Stimulated activated CD4-positive, alpha-beta T cell treated with anti-CD3 and anti-CD28 coated beads, Interleukin-1b, Interleukin-23, amount 100 ng/mL, for 24 hours (primary cell): ENCODE results near the gene TMEM184B.

Experiments
- DNase-seq, 4 experiments: peaks; one replicate each; pipeline ENCODE4 v3.0.0-alpha.2; 2020; ENCODE audit warnings: low read depth in 4 of 4, low spot score in 1 of 4

The TMEM184B gene

GRCh38 chr22:38207898-38208432 lies 64.8 kb downstream of the TMEM184B start:
- no peak for DNase-seq

DNA sequence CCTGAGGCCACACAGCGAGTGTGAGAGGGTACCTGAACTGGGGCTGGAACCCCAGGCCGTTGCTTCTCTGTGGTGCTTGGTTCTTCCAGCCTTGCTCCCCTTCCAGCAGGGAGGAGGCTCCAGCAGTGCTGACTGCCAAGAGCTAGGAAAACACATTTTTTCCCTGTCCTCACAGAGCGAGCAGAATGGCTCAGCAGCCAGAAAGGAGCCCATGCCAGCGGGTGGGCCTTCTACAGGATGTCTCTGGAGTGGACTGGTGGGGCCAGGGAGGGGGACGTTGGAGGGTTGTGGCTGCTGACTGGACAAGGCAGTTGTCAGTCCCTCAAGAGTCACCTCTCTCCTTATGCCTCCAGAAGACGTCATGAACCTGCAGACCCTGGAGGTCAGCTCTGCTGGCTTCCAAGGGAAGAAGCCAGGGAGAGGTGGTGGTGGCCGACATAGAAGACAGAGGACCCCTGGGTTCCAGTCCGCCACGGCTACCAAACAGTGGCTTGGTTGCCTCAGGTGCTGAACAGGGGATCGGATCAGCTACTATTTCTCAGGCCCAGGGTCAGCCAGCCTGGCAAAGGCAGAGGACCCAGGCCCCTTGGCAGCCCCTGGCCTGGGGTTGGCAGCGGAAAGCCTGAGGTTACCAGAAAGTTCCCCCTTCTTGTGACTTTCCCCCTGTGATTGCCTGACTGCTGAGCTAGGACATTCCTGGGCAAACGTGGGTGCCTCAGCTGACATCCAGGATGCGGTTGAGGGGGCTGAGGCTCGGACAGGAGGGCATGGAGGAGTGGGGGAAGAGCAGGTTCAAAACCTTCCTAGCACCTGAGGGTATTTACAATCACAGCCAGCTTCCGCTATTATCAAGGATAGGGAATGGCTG lies 67.3 kb downstream of the TMEM184B start:
- DNase-seq = no peak

DNA sequence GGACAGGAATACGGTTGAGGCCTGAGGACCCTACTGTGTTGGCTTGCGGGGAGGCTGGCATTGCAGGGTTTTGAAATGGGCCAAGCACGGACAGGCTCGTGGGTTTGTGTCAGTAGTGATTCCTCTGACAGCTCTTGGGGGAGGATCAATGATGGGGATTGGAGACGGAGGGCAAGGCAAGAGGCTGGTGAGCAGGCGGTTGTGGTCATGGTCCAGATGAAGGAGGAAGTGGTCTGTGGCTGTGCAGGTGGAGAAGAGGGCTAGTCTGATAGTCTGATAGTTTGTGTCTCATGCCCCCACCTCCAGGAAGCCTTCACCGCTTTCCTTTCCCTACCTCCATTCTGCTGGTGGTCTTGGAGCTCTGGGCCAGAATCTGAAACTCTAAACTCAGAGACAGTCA lies 68.0 kb downstream of the TMEM184B start:
- DNase-seq = no peak

GRCh38 chr22:38203855-38204514 lies 68.8 kb downstream of the TMEM184B start:
- no peak for DNase-seq

- no peak for DNase-seq
Measured at GRCh38 chr22:38203090-38203810, 69.6 kb downstream of the TMEM184B start.

GRCh38 chr22:38202437-38203089 lies 70.2 kb downstream of the TMEM184B start:
- DNase-seq = peak in 1 of 4 experiments; percentile 45

DNA sequence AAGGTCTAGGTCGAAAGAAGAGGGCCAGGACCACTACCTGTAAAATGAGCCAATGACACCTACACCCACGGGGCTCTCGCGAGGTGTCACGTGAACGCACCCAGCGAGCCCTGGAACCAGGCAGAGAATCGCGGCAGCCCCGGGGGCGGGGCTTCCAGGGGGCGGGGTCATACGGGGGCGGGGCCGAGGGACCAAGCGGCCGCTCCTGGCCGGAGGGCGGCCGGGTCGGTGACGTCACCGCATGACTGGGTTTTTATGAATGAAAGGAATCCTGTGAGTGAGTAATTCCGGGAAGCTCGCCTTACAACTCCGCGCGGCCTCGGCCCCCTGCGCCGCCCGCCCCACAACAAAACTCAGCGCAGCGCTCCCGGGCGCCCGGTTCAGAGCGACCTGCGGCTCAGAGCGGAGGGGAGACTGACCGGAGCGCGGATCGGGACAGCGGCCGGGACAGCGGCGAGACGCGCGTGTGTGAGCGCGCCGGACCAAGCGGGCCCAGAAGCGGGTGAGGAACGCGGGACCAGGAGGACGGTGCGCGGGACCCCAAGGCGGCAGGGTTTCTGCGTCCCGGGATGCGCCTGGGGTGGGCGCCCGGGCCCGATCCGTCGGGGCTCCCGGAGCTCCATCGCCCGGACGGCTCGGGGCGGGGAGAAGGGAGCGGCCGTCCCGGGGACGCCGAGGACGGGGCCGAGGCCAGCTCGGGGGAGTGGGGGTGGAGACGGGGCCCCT lies 70.9 kb downstream of the TMEM184B start, which contains the start of gene MAFF:
TSS of gene MAFF (plus strand) at position 284 of the 726 bp plus-strand sequence. CDS start 11,860 bp downstream, outside the sequence.
- peak; percentile 49 to 93 (median 74) for DNase-seq

GRCh38 chr22:38201371-38201710 lies 71.5 kb downstream of the TMEM184B start:
- DNase-seq = no peak

DNA sequence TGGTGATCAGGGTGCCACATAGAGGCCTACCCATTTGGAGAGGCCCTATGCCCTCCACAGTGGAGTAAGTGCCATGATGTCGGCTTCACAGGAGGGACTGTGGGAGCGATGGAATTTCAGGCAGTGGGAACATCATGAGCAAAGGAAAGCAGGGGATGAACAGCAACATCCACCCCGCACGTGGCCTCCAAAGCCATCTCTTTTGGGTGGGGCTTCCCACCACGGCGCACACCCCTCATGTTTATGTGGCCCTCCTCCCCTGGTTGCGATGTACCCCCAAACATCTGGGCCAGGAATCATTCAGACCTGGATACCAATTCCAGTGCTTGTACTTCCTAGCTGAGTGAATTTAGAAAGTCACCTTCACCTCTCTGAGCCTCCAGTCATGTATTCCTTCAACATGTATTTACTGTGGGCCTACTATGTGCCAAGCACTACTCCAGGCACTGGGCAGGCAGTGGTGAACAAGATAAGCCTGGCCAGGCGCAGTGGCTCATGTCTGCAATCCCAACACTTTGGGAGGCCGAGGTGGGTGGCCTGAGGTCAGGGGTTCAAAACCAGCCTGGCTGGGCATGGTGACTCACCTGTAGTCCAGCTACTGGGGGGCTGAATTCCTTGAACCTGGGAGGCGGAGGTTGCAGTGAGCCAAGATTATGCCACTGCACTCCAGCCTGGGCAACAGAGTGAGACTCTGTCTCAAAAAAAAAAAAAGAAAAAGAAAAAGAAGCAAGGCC lies 72.8 kb downstream of the TMEM184B start:
- no peak for DNase-seq

DNA sequence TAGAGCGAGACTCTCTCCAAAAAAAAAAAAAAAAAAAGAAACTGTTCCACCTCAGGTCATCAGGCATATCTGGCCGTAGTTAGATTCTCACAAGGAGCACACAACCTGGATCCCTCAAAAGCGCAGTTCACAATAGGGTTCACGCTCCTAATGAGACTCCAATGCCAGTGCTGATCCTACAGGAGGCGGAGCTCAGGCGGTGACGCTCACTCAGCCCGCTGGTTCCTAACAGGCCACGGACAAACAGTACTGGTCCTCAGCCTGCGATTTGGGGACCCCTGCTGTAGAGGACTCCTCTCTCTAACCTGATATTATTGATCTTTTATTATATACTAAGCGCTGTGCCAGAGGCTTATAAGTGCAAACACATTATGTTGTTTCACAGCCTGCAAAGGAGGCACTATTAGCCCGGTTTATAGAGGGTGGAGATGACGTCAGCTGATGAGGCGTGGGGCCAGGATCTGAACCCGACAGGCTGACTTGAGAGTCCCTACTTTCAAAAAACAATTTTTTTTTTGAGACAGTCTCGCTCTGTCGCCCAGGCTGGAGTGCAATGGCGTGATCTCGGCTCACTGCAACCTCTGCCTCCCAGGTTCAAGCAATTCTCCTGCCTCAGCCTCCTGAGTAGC lies 75.9 kb downstream of the TMEM184B start:
- no peak for DNase-seq

DNA sequence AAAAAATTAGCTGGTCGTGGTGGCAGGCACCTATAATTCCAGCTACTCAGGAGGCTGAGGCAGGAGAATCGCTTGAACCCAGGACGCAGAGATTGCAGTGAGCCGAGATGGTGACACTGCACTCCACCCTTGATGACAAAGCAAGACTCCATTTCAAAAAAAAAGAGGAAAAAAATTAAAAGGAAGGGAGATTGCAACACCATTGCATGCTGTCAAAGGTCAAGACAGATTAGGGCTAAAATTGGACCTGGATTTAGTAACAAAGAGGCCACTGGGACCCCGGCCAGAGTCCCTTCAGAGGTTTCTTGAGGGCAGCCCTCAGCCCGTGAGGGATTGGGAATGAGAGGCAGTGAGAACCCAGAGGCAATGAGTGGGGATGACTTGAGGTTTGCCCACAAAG lies 79.2 kb downstream of the TMEM184B start:
- DNase-seq = no peak

- DNase-seq = no peak
Measured at GRCh38 chr22:38192475-38192863, 80.3 kb downstream of the TMEM184B start.

DNA sequence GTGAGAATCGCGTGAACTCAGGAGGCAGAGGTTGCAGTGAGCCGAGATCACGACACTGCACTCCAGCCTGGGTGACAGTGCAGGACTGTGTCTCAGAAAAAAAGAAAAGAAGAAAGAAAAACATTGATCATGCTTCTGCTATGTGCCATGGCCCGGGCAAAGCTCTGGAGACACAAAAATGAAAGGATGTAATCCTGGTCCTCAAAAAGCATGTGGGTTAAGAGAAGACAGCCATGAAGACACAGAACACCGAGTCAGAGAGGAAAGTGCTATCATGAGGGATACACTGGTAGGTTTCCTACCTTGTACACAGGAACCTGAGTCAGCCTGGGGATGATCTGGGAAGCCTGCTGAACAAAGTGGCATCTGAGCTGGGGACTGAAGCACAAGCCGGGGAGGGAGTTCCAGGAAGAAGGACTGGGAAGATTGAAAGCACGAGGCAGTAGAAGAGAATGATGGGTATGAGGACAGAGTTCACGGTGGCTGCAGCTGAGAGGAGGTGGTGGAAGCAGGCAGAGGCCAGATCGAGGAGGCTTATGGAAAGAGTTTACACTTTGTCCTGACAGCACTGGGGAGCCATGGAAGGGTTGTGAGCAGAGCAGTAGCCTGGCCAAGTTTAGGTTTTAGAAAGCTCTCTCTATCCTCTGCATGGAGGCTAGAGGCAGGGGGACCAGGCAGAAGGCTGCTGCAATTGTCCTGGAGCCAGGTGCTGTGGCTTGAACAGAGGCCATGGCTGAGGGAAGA lies 80.9 kb downstream of the TMEM184B start:
- no peak for DNase-seq

- no peak for DNase-seq
Measured at GRCh38 chr22:38191055-38191454, 81.8 kb downstream of the TMEM184B start.

- DNase-seq = no peak
Measured at GRCh38 chr22:38190581-38190980, 82.2 kb downstream of the TMEM184B start.

DNA sequence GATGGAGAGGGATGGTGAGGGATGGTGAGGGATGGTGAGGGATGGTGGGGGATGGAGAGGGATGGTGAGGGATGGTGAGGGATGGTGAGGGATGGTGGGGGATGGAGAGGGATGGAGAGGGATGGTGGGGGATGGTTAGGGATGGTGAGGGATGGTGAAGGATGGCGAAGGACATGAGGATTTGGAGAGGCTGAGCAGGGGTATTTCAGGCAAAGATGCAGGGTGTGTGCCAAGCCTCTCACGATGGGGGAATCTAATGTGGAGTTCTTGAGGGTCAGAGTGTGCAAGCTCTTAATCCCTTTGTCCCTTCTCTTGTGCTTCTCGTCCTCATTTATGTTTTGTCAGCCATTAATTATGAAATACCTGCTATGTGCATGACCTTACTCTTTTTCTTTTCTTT lies 83.7 kb downstream of the TMEM184B start:
- no peak for DNase-seq

GRCh38 chr22:38187413-38188212 lies 85.2 kb downstream of the TMEM184B start:
- no peak for DNase-seq

DNA sequence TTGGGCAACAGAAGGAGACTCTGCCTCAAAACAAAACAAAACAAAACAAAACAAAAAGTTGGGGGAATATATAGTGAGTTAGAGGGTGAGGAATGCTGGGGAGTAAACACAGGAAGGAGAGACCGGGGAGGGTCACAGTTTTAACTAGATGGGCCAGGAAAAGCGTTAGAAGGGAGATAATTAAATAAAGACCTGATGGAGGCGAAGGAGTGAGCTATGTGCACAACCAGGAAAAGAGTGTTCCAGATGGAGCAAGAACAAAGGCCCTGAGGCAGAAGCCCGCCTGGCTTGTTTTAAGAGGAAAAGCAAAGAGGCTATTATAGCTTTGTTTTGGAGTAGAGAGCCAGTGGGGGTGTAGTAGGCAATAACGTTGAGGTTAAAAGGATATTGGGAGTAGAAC lies 86.4 kb downstream of the TMEM184B start:
- DNase-seq = no peak
